ENCODE data around the gene RAD51D.
A peak's percentile ranks its signal among the peaks of the same experiment; 100 is the strongest.
"Not testable (repeated sequence)": the region's sequence is repeated elsewhere in the genome, so short reads cannot be mapped to it uniquely, and the experiment has no call there.

Gene RAD51D

GRCh38 chr17:35048685-35049379 lies 70.8 kb downstream of the RAD51D start:
- Histone ChIP-seq H3K36me3 (ENCODE audit: insufficient read depth, low read length) (no peaks in the 10 kb centered on the region), H3K79me2 (ENCODE audit: insufficient read depth, low read length) (peaks cover 42% of the 10 kb centered on the region), H3K4me2 (ENCODE audit: insufficient read depth, low read length) (no peak overlapping the region)

DNA sequence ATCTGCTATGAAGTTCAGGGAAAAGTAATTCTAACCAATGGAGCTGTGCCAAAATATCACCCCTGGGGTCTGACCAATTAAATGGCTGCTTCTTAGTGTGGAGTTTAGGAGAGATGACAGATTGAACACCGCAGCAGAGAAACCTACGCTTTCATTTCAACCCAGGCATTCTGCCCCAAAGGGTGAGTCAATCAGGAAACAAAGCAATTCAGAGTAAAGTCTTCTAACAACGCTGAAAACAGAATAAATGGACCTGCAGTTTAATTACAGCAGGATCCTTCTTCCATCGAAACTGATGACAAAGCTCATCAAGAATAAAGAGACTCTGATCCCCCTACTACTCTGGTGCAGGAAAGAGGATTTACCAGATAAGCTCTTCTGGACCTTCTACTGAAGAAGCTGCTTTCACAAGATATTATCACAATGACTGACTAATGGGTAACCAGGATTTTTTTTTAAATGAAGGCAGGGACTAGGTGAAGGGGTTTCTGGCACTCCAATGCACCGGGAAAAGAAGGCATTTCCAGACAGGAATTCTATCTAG lies 72.8 kb downstream of the RAD51D start:
- Histone ChIP-seq H3K9me3 (ENCODE audit: insufficient read depth, low read length, severe bottlenecking) (no peaks in the 10 kb centered on the region), H2AFZ (ENCODE audit: low read depth, low read length) (no peak overlapping the region), H3K4me3 (ENCODE audit: low read depth in 1 of 2, low read length in 2 of 2) (no peak overlapping the region), H3K36me3 (ENCODE audit: insufficient read depth, low read length) (no peaks in the 10 kb centered on the region), H3K27me3 (ENCODE audit: insufficient read depth, low read length, poor library complexity) (no peaks in the 10 kb centered on the region), H3K4me2 (ENCODE audit: insufficient read depth, low read length) (no peak overlapping the region), H3K4me1 (ENCODE audit: insufficient read depth, low read length) (peaks cover 33% of the 10 kb centered on the region), H3K9ac (ENCODE audit: low read depth, low read length) (no peak overlapping the region), H3K79me2 (ENCODE audit: insufficient read depth, low read length) (peaks cover 34% of the 10 kb centered on the region), H3K27ac (ENCODE audit: low read length) (no peak overlapping the region), H4K20me1 (ENCODE audit: insufficient read depth, low read length) (no peaks in the 10 kb centered on the region)
- TF ChIP-seq, protein P1, sequence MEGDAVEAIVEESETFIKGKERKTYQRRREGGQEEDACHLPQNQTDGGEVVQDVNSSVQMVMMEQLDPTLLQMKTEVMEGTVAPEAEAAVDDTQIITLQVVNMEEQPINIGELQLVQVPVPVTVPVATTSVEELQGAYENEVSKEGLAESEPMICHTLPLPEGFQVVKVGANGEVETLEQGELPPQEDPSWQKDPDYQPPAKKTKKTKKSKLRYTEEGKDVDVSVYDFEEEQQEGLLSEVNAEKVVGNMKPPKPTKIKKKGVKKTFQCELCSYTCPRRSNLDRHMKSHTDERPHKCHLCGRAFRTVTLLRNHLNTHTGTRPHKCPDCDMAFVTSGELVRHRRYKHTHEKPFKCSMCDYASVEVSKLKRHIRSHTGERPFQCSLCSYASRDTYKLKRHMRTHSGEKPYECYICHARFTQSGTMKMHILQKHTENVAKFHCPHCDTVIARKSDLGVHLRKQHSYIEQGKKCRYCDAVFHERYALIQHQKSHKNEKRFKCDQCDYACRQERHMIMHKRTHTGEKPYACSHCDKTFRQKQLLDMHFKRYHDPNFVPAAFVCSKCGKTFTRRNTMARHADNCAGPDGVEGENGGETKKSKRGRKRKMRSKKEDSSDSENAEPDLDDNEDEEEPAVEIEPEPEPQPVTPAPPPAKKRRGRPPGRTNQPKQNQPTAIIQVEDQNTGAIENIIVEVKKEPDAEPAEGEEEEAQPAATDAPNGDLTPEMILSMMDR (IDR thresholded peaks at IDR 0.05; ENCODE audit: borderline replicate concordance, extremely low read depth, low read length, poor library complexity, severe bottlenecking): no peak
- TF ChIP-seq EZH2 (IDR thresholded peaks at IDR 0.05; ENCODE audit: borderline replicate concordance, low read depth, low read length, severe bottlenecking): no peak
- ATAC-seq (ENCODE audit: insufficient read depth, low read depth): no peak
- no peak for DNase-seq

More at GRCh38 chr17:35048685-35049379, 70.8 kb downstream of the RAD51D start:
- H3K9ac ChIP-seq (ENCODE audit: low read depth, low read length): no peak overlapping the region
- no peak for ATAC-seq (ENCODE audit: insufficient read depth, low read depth)
- no peak overlapping the region for H3K4me3 ChIP-seq (ENCODE audit: low read depth in 1 of 2, low read length in 2 of 2)
- no peaks in the 10 kb centered on the region for H3K9me3 ChIP-seq (ENCODE audit: insufficient read depth, low read length, severe bottlenecking)
- TF ChIP-seq, protein P1 (IDR thresholded peaks at IDR 0.05; ENCODE audit: borderline replicate concordance, extremely low read depth, low read length, poor library complexity, severe bottlenecking): no peak
- TF ChIP-seq EZH2 (IDR thresholded peaks at IDR 0.05; ENCODE audit: borderline replicate concordance, low read depth, low read length, severe bottlenecking): no peak
- peaks cover 53% of the 10 kb centered on the region for H3K4me1 ChIP-seq (ENCODE audit: insufficient read depth, low read length)
- no peaks in the 10 kb centered on the region for H3K27me3 ChIP-seq (ENCODE audit: insufficient read depth, low read length, poor library complexity)
- no peak for DNase-seq
- H3K27ac ChIP-seq (ENCODE audit: low read length): peak overlapping the region; percentile 36
- H2AFZ ChIP-seq (ENCODE audit: low read depth, low read length): no peak overlapping the region
- H4K20me1 ChIP-seq (ENCODE audit: insufficient read depth, low read length): no peaks in the 10 kb centered on the region

DNA sequence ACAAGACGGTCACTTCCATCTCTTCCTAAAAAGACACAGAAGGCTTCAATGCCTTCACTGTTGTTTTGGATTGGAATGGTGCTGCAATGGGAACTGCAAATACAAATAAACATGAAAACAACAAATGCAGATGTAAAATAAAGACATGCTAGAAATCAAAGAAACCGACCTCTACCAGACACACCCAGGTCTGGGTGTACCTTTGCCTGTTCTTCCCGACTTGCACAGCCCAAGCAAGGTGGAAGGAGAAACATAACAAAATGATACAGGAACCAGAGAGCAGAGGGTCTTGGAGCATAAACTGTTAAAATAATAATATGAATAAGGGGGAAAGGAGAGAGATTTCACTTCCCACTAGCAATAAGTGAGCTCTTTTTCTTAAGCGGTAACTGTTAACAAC lies 73.4 kb downstream of the RAD51D start:
- H3K27ac ChIP-seq (ENCODE audit: low read length): no peak overlapping the region
- no peak overlapping the region for H2AFZ ChIP-seq (ENCODE audit: low read depth, low read length)
- no peaks in the 10 kb centered on the region for H3K27me3 ChIP-seq (ENCODE audit: insufficient read depth, low read length, poor library complexity)
- H3K4me1 ChIP-seq (ENCODE audit: insufficient read depth, low read length): peaks cover 27% of the 10 kb centered on the region
- H3K36me3 ChIP-seq (ENCODE audit: insufficient read depth, low read length): no peaks in the 10 kb centered on the region
- H3K4me3 ChIP-seq (ENCODE audit: low read depth in 1 of 2, low read length in 2 of 2): no peak overlapping the region
- H3K9me3 ChIP-seq (ENCODE audit: insufficient read depth, low read length, severe bottlenecking): no peaks in the 10 kb centered on the region
- no peak overlapping the region for H3K4me2 ChIP-seq (ENCODE audit: insufficient read depth, low read length)
- H4K20me1 ChIP-seq (ENCODE audit: insufficient read depth, low read length): no peaks in the 10 kb centered on the region
- DNase-seq (no peak), ATAC-seq (ENCODE audit: insufficient read depth, low read depth) (no peak)
- H3K79me2 ChIP-seq (ENCODE audit: insufficient read depth, low read length): peaks cover 34% of the 10 kb centered on the region
- H3K9ac ChIP-seq (ENCODE audit: low read depth, low read length): no peak overlapping the region
- no peak for TF ChIP-seq EZH2 (IDR thresholded peaks at IDR 0.05; ENCODE audit: borderline replicate concordance, low read depth, low read length, severe bottlenecking)
- TF ChIP-seq, protein P1 (IDR thresholded peaks at IDR 0.05; ENCODE audit: borderline replicate concordance, extremely low read depth, low read length, poor library complexity, severe bottlenecking): no peak

- ATAC-seq (ENCODE audit: insufficient read depth, low read depth); DNase-seq; H3K9me3 ChIP-seq (ENCODE audit: insufficient read depth, low read length, severe bottlenecking); H2AFZ ChIP-seq (ENCODE audit: low read depth, low read length); H3K36me3 ChIP-seq (ENCODE audit: insufficient read depth, low read length); H3K4me3 ChIP-seq (ENCODE audit: low read depth in 1 of 2, low read length in 2 of 2); H3K4me2 ChIP-seq (ENCODE audit: insufficient read depth, low read length); H3K27ac ChIP-seq (ENCODE audit: low read length); H4K20me1 ChIP-seq (ENCODE audit: insufficient read depth, low read length); H3K27me3 ChIP-seq (ENCODE audit: insufficient read depth, low read length, poor library complexity); H3K9ac ChIP-seq (ENCODE audit: low read depth, low read length): not testable (repeated sequence)
- peaks cover 36% of the 10 kb centered on the region for H3K79me2 ChIP-seq (ENCODE audit: insufficient read depth, low read length)
- H3K4me1 ChIP-seq (ENCODE audit: insufficient read depth, low read length): peaks cover 20% of the 10 kb centered on the region
Measured at GRCh38 chr17:35045458-35045979, 74.1 kb downstream of the RAD51D start.

All from DND-41 (cell line).